H9 (cell line): ENCODE data around the gene USP9X. TPM values are rescaled to one million over a fixed set of nuclear protein-coding genes. Genes with fewer than 3 reads are reported as not detected.

Experiments used
- DNase-seq: peaks from one replicate; pipeline ENCODE4 v3.0.0-alpha.2; 2017
- H2AFZ ChIP-seq: one replicate; pipeline ENCODE4 v1.6.1; 2013; ENCODE audit warnings: mild to moderate bottlenecking, low read length, control low read depth, moderate library complexity
- H2AK5ac ChIP-seq: 2 replicates; pipeline ENCODE4 v1.6.1; 2013; ENCODE audit warnings: low read length, control low read depth, mixed read lengths; ENCODE audit not compliant: insufficient read length
- H2BK120ac ChIP-seq: one replicate; pipeline ENCODE4 v1.6.1; 2013; ENCODE audit warnings: low read depth, mild to moderate bottlenecking, low read length, control low read depth, inconsistent platforms; ENCODE audit not compliant: poor library complexity, severe bottlenecking
- H2BK12ac ChIP-seq: 2 replicates; pipeline ENCODE4 v1.6.1; 2013; ENCODE audit warnings: low read length, control low read depth, mixed read lengths, low read depth; ENCODE audit not compliant: insufficient read length
- H2BK15ac ChIP-seq: 2 replicates; pipeline ENCODE4 v1.6.1; 2013; ENCODE audit warnings: low read depth, low read length, control low read depth
- H2BK20ac ChIP-seq: one replicate; pipeline ENCODE4 v1.6.1; 2013; ENCODE audit warnings: low read depth, mild to moderate bottlenecking, low read length, control low read depth, inconsistent platforms; ENCODE audit not compliant: poor library complexity, severe bottlenecking
- H2BK5ac ChIP-seq: 2 replicates; pipeline ENCODE4 v1.6.1; 2013; ENCODE audit warnings: low read length, control low read depth, mixed read lengths; ENCODE audit not compliant: insufficient read length
- H3K14ac ChIP-seq: 2 replicates; pipeline ENCODE4 v1.6.1; 2013; ENCODE audit warnings: low read length, control low read depth; ENCODE audit not compliant: insufficient read depth
- H3K18ac ChIP-seq: 2 replicates; pipeline ENCODE4 v1.6.1; 2013; ENCODE audit warnings: low read depth, mild to moderate bottlenecking, mixed read lengths, low read length, control low read depth; ENCODE audit not compliant: insufficient read length
- H3K23ac ChIP-seq: 2 replicates; pipeline ENCODE4 v1.6.1; 2013; ENCODE audit warnings: low read length, control low read depth, mixed read lengths, low read depth; ENCODE audit not compliant: insufficient read length
- H3K23me2 ChIP-seq: 2 replicates; pipeline ENCODE4 v1.6.1; 2013; ENCODE audit warnings: low read depth, mild to moderate bottlenecking, mixed read lengths, low read length, control low read depth; ENCODE audit not compliant: insufficient read length, poor library complexity, severe bottlenecking
- H3K27ac ChIP-seq: 2 replicates; pipeline ENCODE4 v1.5.1; 2013; ENCODE audit warnings: low read length, control low read depth, mixed read lengths, low read depth; ENCODE audit not compliant: insufficient read length
- H3K27me3 ChIP-seq: 2 replicates; pipeline ENCODE4 v1.6.1; 2013; ENCODE audit warnings: low read length, control low read depth, inconsistent platforms; ENCODE audit not compliant: insufficient read depth
- H3K4ac ChIP-seq: 2 replicates; pipeline ENCODE4 v1.6.1; 2013; ENCODE audit warnings: low read depth, mild to moderate bottlenecking, control low read depth, inconsistent platforms, low read length, moderate library complexity
- H3K4me1 ChIP-seq: 2 replicates; pipeline ENCODE4 v1.6.1; 2013; ENCODE audit warnings: low read length, control low read depth, inconsistent platforms; ENCODE audit not compliant: insufficient read depth
- H3K4me2 ChIP-seq: 2 replicates; pipeline ENCODE4 v1.6.1; 2013; ENCODE audit warnings: low read length, control low read depth, mixed read lengths; ENCODE audit not compliant: insufficient read length, insufficient read depth
- H3K56ac ChIP-seq: 2 replicates; pipeline ENCODE4 v1.6.1; 2013; ENCODE audit warnings: low read depth, mild to moderate bottlenecking, mixed read lengths, low read length, control low read depth; ENCODE audit not compliant: insufficient read length
- H3K79me1 ChIP-seq: 2 replicates; pipeline ENCODE4 v1.6.1; 2013; ENCODE audit warnings: low read depth, mild to moderate bottlenecking, moderate library complexity, low read length, control low read depth, inconsistent platforms; ENCODE audit not compliant: insufficient read depth, poor library complexity, severe bottlenecking
- H3K79me2 ChIP-seq: 2 replicates; pipeline ENCODE4 v1.6.1; 2013; ENCODE audit warnings: low read length, control low read depth, inconsistent platforms; ENCODE audit not compliant: insufficient read depth
- H3K9ac ChIP-seq: 2 replicates; pipeline ENCODE4 v1.6.1; 2013; ENCODE audit warnings: low read length, control low read depth, mixed read lengths; ENCODE audit not compliant: insufficient read length; ENCODE audit errors: extremely low read depth
- H3K9me3 ChIP-seq: one replicate; pipeline ENCODE4 v1.6.1; 2013; ENCODE audit warnings: low read depth, low read length, inconsistent platforms; ENCODE audit not compliant: control insufficient read depth
- H3T11ph ChIP-seq: one replicate; pipeline ENCODE4 v1.6.1; 2013; ENCODE audit warnings: mild to moderate bottlenecking, low read length, control low read depth, inconsistent platforms
- H4K20me1 ChIP-seq: one replicate; pipeline ENCODE4 v1.6.1; 2013; ENCODE audit not compliant: control insufficient read depth, insufficient read length, insufficient read depth
- H4K5ac ChIP-seq: 2 replicates; pipeline ENCODE4 v1.6.1; 2013; ENCODE audit warnings: low read depth, mild to moderate bottlenecking, mixed read lengths, low read length, control low read depth; ENCODE audit not compliant: insufficient read length
- H4K8ac ChIP-seq: replicated peaks from 2 replicates; pipeline ENCODE4 v1.6.1; 2013; ENCODE audit warnings: low read length, control low read depth, mixed read lengths, low read depth; ENCODE audit not compliant: insufficient read length
- H4K91ac ChIP-seq: 2 replicates; pipeline ENCODE4 v1.6.1; 2013; ENCODE audit warnings: low read depth, mild to moderate bottlenecking, moderate library complexity, mixed read lengths, low read length, control low read depth; ENCODE audit not compliant: insufficient read length
- H3K27ac Mint-ChIP-seq, 3 experiments: 2 replicates in 2 of 3; 3 replicates in 1 of 3; pipeline ENCODE4 v1.8.0; 2020 to 2021; ENCODE audit warnings: mixed read lengths in 3 of 3, mild to moderate bottlenecking in 1 of 3, moderate library complexity in 1 of 3
- H3K27me3 Mint-ChIP-seq: 2 replicates; pipeline ENCODE4 v1.8.0; 2021; ENCODE audit warnings: low read depth, mild to moderate bottlenecking, moderate library complexity, mixed read lengths
- H3K36me3 Mint-ChIP-seq, 3 experiments: 2 replicates in 2 of 3; 3 replicates in 1 of 3; pipeline ENCODE4 v1.8.0; 2020 to 2021; ENCODE audit warnings: low read depth in 3 of 3, mixed read lengths in 3 of 3; ENCODE audit not compliant: insufficient read depth in 1 of 3
- H3K4me1 Mint-ChIP-seq, 2 experiments: 2 replicates each; pipeline ENCODE4 v1.8.0; 2020; ENCODE audit warnings: mixed read lengths in 2 of 2
- H3K4me3 Mint-ChIP-seq, 2 experiments: 2 replicates in 1 of 2; 3 replicates in 1 of 2; pipeline ENCODE4 v1.8.0; 2020 to 2021; ENCODE audit warnings: mild to moderate bottlenecking in 2 of 2, mixed read lengths in 2 of 2, moderate library complexity in 1 of 2
- H3K9me3 Mint-ChIP-seq, 2 experiments: 2 replicates in 1 of 2; 3 replicates in 1 of 2; pipeline ENCODE4 v1.8.0; 2020; ENCODE audit warnings: mild to moderate bottlenecking in 2 of 2, mixed read lengths in 2 of 2, moderate library complexity in 1 of 2
- WGBS: extraction: QIAGEN DNeasy Blood & Tissue Kit; methylation state at CpG from one replicate; pipeline ENCODE4 v1.1.7; 2013; ENCODE audit warnings: missing lambda C conversion rate, low lambda C conversion rate, mixed read lengths; ENCODE audit not compliant: insufficient read length; ENCODE audit errors: extremely low coverage; 5-methylcytosine and 5-hydroxymethylcytosine counted together
- total RNA-seq: library from RNA; stranded (reverse); gene quantifications from 2 replicates; pipeline ENCODE4 v1.2.1, GENCODE V29; 2021
- TF ChIP-seq, protein P1 (sequence below): fragments of 200-600 bp; sonication (generic); conservative IDR thresholded peaks from 3 replicates; pipeline ENCODE4 v1.8.0; 2021; ENCODE audit warnings: antibody characterized with exemption, mild to moderate bottlenecking

The USP9X gene
- total RNA-seq, 1 experiment from 2014 or later = 284 TPM

DNA sequence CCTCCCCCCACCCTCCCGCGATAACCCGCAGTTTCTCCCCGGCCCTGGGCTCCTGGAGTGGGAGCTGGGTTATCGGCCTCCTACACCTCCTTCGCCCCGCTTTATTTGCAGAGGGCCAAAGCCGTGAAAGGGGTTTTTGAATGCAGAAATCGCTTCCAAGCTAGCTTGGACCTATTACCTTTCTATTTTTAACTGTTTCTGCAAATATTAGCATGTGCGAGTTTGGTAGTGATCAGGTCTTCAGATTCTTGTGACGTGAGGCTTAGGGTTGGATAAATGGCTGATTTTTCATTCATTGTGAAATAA is 1.3 kb downstream of the USP9X start:
- no peak overlapping the region for H3K4ac ChIP-seq
- H3T11ph ChIP-seq = no peak overlapping the region
- peaks cover 20 to 52% (median 43%) of the 10 kb centered on the region in 3 experiments for H3K36me3 Mint-ChIP-seq
- peak overlapping the region; percentile 86 to 87 for H3K4me3 Mint-ChIP-seq
- H3K79me1 ChIP-seq = no peaks in the 10 kb centered on the region
- no peak overlapping the region for H4K8ac ChIP-seq
- H3K4me1 Mint-ChIP-seq = peaks cover 10 to 16% of the 10 kb centered on the region in 2 experiments
- H3K27ac Mint-ChIP-seq = peak overlapping the region; percentile 26 to 90 (median 89); a peak in 6 of 7 replicates
- H3K14ac ChIP-seq = no peak overlapping the region; the same call in 1 of the 2 replicates
- peaks cover 50 to 59% of the 10 kb centered on the region in 2 experiments for H3K9me3 Mint-ChIP-seq
- H3K23me2 ChIP-seq = peaks cover 4% of the 10 kb centered on the region
- no peak overlapping the region for H3K56ac ChIP-seq
- no peak overlapping the region for H3K23ac ChIP-seq
- H3K4me1 ChIP-seq = peaks cover 2% of the 10 kb centered on the region; the same call in 1 of the 2 replicates
- H2BK12ac ChIP-seq = no peak overlapping the region
- H3K79me2 ChIP-seq = peaks cover 59% of the 10 kb centered on the region
- no peak overlapping the region for H4K91ac ChIP-seq
- no peak overlapping the region for H2AK5ac ChIP-seq
- DNase-seq = no peak
- no peak overlapping the region for H4K5ac ChIP-seq
- TF ChIP-seq, protein P1, sequence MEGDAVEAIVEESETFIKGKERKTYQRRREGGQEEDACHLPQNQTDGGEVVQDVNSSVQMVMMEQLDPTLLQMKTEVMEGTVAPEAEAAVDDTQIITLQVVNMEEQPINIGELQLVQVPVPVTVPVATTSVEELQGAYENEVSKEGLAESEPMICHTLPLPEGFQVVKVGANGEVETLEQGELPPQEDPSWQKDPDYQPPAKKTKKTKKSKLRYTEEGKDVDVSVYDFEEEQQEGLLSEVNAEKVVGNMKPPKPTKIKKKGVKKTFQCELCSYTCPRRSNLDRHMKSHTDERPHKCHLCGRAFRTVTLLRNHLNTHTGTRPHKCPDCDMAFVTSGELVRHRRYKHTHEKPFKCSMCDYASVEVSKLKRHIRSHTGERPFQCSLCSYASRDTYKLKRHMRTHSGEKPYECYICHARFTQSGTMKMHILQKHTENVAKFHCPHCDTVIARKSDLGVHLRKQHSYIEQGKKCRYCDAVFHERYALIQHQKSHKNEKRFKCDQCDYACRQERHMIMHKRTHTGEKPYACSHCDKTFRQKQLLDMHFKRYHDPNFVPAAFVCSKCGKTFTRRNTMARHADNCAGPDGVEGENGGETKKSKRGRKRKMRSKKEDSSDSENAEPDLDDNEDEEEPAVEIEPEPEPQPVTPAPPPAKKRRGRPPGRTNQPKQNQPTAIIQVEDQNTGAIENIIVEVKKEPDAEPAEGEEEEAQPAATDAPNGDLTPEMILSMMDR = no peak
- H3K27me3 Mint-ChIP-seq = no peaks in the 10 kb centered on the region
- WGBS = no CpG with 5 or more reads among the region's 11 CpGs
- H2BK120ac ChIP-seq = no peak overlapping the region
- H2BK5ac ChIP-seq = no peak overlapping the region
- no peaks in the 10 kb centered on the region for H4K20me1 ChIP-seq
- H3K9ac ChIP-seq = peak overlapping the region; percentile 95
- peak overlapping the region; percentile 90 for H3K4me2 ChIP-seq
- H3K27ac ChIP-seq = no peak overlapping the region
- H3K9me3 ChIP-seq = no peaks in the 10 kb centered on the region
- H3K18ac ChIP-seq = no peak overlapping the region
- H2BK20ac ChIP-seq = no peak overlapping the region
- no peak overlapping the region for H2AFZ ChIP-seq
- H2BK15ac ChIP-seq = no peak overlapping the region
- H3K27me3 ChIP-seq = no peaks in the 10 kb centered on the region
